Embryonic facial prominence (tissue), 1 donor: Measurements from ENCODE around the gene HSFX3.
"Not testable (repeated sequence)": the region's sequence is repeated elsewhere in the genome, so short reads cannot be mapped to it uniquely, and the experiment has no call there.

Experiments used
- DNase-seq: peaks from one replicate; pipeline ENCODE4 v3.0.0-alpha.2; 2016; ENCODE audit errors: extremely low spot score

The HSFX3 gene

GRCh38 chrX:149549701-149550100 is at the start of gene HSFX3:
Gene HSFX3 (minus strand): TSS chrX:149549924. CDS start chrX:149549852, 72 bp downstream.
- not testable (repeated sequence) for DNase-seq

- not testable (repeated sequence) for DNase-seq
Measured at GRCh38 chrX:149598603-149599002, 48.9 kb upstream of the HSFX3 start.

GRCh38 chrX:149595943-149596342 is 46.2 kb upstream of the HSFX3 start:
- not testable (repeated sequence) for DNase-seq

- DNase-seq: not testable (repeated sequence)
Measured at GRCh38 chrX:149595214-149595613, 45.5 kb upstream of the HSFX3 start, which contains the start of gene HSFX2. Gene HSFX2 (minus strand): TSS chrX:149595314. CDS start chrX:149594700, 614 bp downstream.

GRCh38 chrX:149590993-149591392 is 41.3 kb upstream of the HSFX3 start:
- DNase-seq: not testable (repeated sequence)

- DNase-seq: not testable (repeated sequence)
Measured at GRCh38 chrX:149587359-149587758, 37.6 kb upstream of the HSFX3 start, which contains the start of gene MAGEA9B. Gene MAGEA9B (minus strand): TSS chrX:149587459. CDS start chrX:149583179, 4,280 bp downstream.

- not testable (repeated sequence) for DNase-seq
Measured at GRCh38 chrX:149585631-149586030, 35.9 kb upstream of the HSFX3 start.

- DNase-seq: not testable (repeated sequence)
Measured at GRCh38 chrX:149573456-149573855, 23.7 kb upstream of the HSFX3 start.

- DNase-seq: no peak
Measured at GRCh38 chrX:149572743-149573142, 23.0 kb upstream of the HSFX3 start.

GRCh38 chrX:149571770-149572169 is 22.0 kb upstream of the HSFX3 start:
- no peak for DNase-seq

- DNase-seq: no peak
Measured at GRCh38 chrX:149570668-149571067, 20.9 kb upstream of the HSFX3 start.

GRCh38 chrX:149569770-149570169 is 20.0 kb upstream of the HSFX3 start:
- no peak for DNase-seq

- no peak for DNase-seq
Measured at GRCh38 chrX:149568701-149569296, 19.1 kb upstream of the HSFX3 start.

- DNase-seq: no peak
Measured at GRCh38 chrX:149567621-149568417, 18.1 kb upstream of the HSFX3 start.

- DNase-seq: no peak
Measured at GRCh38 chrX:149563359-149563758, 13.6 kb upstream of the HSFX3 start.

- not testable (repeated sequence) for DNase-seq
Measured at GRCh38 chrX:149555251-149555650, 5.5 kb upstream of the HSFX3 start.

- DNase-seq: not testable (repeated sequence)
Measured at GRCh38 chrX:149551939-149552248, 2.2 kb upstream of the HSFX3 start.

GRCh38 chrX:149551245-149551938 is 1.7 kb upstream of the HSFX3 start:
- DNase-seq: not testable (repeated sequence)

- DNase-seq: not testable (repeated sequence)
Measured at GRCh38 chrX:149550454-149550853, 730 bp upstream of the HSFX3 start.

GRCh38 chrX:149547782-149548181 is 1.9 kb downstream of the HSFX3 start:
- not testable (repeated sequence) for DNase-seq

- DNase-seq: not testable (repeated sequence)
Measured at GRCh38 chrX:149546962-149547361, 2.8 kb downstream of the HSFX3 start.
